GM19395 (cell line): Measurements from ENCODE around the gene CT45A1.
A peak's percentile ranks its signal among the peaks of the same experiment; 100 is the strongest.
"Not testable (repeated sequence)": the region's sequence is repeated elsewhere in the genome, so short reads cannot be mapped to it uniquely, and the experiment has no call there.

Experiments used
- ATAC-seq: cut with Tn5 transposase; IDR thresholded peaks from one replicate; pipeline ENCODE4 v1.9.1; 2021; ENCODE audit warnings: mild to moderate bottlenecking, moderate library complexity; ENCODE audit not compliant: unreplicated experiment

The CT45A1 gene, protein sequence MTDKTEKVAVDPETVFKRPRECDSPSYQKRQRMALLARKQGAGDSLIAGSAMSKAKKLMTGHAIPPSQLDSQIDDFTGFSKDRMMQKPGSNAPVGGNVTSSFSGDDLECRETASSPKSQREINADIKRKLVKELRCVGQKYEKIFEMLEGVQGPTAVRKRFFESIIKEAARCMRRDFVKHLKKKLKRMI

DNA sequence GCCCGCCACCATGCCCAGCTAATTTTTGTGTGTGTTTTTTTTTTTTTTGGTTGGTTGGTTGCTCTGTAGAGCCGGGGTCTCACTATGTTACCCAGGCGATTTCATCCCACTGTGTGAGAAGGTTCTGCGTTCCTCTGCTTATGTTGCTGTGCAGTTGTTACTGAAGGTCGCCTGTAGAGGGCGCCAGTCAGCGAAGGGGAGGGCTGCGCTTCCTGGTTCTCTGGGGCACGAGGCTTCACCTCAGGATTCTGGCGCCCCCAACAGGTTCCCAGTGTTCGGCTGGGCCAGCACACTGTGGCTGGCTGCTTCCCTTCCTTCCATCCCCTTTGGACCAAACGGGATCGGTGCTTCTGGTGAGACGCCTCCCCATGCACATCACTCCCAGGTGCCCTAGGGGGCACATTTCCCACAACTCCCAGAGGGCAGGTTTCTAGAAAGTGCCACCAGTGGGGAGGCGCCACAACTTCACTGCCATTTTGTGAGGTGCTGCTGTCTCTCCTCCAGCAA lies at the start of gene CT45A1:
CT45A1 (plus strand) TSS at position 457 of the 507 bp plus-strand sequence. CDS start 5,302 bp downstream, outside the sequence.
- not testable (repeated sequence) for ATAC-seq

DNA sequence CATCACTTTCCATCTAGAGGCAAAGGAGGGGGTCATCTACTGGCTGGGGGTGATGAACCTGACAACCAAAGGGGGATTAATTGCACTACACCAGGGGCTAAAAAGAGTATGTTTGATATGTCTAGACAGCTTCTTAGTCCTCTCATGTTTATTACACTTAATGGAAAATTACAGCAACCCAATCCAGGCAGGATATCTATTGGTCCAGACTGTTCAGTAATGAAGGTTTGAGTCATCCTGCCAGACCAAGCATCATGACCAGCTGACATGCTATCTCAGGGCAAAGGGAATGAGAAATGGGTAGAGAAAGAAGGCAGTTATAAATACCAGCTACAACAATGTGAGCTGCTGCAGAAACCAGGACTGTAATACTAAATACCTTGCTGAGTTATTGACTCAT lies 40.5 kb upstream of the CT45A1 start:
- ATAC-seq, result not testable (repeated sequence)

DNA sequence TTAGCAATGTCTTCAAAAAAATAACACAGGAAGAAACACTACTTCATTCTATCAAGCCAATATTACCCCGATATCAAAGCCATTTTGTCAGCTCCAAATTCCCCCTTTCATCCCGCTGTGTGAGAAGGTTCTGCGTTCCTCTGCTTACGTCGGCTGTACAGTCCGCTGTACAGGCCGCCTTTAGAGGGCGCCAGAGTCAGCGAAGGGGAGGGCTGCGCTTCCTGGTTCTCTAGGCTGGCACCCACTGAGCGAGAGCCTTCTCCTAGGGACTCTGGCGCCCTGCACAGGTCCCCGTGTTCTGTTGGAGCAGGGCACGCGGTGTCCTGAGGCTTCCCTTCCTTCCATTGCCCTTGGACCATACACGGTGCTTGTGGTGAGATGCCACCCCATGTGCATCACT lies 25.3 kb upstream of the CT45A1 start:
- ATAC-seq, result no peak

DNA sequence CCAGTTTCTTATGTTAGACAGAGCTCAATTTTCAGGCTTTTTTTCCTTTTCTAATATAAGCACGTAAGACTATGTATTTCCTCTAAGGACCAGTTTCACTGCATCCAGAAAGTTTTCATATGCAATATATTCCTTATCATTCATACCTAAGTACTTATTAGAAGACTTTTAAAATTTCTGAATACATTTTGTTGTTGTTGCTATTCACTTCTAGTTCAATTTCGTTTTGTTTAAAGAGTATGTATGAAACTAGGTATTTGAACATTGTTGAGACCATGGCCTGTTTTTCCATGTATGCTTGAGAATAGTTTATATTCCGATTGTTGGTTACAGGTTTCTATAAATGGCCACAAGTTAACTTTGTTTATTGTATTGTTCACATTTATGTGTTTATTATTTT lies 18.0 kb upstream of the CT45A1 start:
- no peak for ATAC-seq

DNA sequence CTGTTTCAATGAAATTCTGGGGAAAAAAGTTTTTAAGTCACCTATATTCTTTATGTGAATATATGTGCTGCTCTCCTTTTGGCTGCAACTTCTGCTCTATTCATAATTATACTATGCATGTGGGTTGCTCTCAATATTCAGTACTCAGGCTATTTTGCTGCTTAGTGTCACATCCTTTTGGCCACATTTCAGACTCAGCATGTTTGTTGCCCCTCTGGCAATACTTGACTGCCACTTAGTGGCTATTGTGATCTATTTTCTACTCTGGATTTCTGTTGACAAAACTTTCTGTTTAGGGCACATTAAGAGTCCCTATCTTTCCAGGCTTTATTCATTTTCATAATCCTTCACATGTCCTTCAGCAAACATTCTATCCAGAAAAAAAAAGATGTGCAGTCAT lies 15.8 kb upstream of the CT45A1 start:
- no peak for ATAC-seq

DNA sequence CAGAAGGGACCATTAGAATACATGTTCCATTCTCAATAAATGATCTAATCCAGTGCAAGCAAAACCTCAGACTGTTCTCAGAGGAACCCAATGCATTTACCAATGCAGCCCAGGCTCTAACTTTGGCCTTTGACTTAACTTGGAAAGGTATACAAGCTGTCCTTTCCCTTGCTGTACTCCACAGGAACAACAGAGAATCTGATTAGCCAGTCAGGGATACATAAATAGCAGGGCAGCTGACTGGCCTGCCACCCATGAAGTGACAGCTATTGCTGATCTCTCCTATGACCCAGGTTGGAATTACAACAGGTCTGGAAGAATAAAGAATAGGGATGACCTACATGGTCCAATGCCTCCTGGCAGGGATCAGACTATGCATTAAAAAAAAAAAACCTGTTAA lies 14.5 kb upstream of the CT45A1 start:
- no peak for ATAC-seq

DNA sequence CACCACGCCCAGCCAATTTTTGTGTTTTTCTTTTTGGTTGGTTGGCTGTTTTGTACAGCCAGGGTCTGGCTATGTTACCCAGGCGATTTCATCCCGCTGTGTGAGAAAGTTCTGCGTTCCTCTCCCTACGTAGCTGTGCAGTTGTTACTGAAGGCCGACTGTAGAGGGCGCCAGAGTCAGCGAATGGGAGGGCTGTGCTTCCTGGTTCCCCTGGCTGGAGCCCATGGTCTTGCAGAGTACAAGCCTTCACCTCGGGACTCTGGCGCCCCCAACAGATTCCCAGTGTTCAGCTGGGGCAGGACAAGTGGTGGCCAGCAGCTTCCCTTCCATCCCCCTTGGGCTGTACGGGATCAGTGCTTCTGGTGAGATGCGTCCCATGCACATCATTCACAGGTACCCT lies 5.6 kb upstream of the CT45A1 start:
- ATAC-seq, result no peak

DNA sequence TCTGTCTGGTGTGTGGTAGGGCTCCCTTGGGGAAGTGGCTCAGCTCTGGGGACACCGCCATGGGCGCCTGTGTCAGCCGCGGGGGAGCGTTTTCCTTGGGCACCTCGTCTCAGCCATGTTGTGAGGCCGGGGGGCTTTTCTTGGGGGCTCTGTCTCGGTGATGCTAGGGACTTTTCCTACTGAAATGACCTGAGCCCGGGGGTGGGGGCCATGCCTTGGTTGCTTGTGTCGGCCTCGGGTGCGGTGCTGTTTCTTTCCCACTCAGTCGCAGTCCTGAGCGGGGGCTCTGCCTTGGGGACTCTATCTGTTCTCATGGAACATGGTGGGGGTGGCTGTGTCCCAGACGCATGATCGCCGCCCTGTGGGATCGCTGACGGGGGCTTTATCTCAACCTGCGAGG lies 356 bp downstream of the CT45A1 start:
- ATAC-seq, result no peak

DNA sequence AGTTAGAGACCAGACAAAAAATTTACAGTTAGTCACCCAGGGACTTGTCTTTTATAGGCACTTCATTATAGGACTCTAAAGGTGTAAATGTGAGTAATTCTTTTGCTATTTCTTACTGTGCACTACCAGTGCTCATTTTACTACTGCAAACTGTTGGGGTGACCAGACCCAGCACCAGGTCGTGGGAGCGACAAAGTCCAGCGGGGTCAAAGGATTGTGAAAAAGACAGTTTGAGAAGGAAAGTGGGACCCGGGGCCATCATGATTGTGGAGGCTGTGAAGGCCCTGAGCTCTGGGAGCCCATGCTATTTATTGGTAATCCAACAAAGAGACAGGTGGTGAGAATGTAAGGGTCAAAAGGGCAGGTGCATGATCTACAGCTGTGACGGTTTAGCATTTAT lies 21.2 kb downstream of the CT45A1 start:
- ATAC-seq, result not testable (repeated sequence)

DNA sequence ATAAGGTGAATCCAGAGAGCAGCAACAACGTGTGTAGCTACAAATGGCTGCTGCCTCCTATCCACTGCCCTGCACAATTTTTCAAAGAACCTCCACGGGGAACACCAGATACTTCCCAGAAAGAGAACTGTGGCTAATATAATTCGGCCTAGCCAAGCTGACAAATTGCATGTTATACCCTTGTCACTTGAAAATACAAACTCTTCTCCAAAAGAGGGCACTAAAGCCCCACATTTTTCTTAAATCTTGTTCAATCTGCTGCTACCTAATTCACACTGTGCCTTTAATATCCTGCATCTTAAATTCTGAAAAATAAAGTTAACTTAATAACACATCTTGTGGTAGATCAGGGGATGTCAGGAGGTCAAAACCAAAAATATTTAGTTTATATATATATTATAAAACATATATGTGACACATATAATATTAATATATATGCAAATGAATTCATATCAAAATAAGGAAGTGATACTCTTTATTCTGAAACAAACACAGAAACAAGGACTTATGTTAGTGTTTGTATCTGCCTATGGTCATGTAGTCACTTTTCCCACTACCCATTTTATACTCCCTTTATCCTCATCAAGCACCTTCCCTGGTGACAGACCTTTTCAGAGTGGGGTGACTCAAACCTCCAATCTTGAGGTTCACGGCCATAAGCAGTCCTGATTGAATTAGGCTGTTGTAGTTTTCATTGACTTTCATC lies 24.1 kb downstream of the CT45A1 start:
- ATAC-seq, result peak; percentile 57

DNA sequence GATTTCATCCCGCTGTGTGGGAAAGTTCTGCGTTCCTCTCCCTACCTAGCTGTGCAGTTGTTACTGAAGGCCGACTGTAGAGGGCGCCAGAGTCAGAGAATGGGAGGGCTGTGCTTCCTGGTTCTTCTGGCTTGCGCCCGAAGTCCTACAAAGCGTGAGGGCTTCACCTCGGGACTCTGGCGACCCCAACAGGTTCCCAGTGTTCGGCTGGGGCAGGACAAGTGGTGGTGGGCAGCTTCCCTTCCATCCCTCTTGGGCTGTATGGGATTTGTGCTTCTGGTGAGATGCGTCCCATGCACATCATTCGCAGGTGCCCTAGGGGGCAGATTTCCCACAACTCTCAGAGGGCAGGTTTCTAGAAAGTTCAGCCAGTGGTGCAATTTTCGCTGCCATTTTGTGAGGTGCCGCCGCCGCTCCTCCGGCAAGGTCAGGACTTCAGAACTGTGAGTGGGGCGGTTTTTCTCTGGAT lies 27.3 kb downstream of the CT45A1 start:
- peak; percentile 68 for ATAC-seq

DNA sequence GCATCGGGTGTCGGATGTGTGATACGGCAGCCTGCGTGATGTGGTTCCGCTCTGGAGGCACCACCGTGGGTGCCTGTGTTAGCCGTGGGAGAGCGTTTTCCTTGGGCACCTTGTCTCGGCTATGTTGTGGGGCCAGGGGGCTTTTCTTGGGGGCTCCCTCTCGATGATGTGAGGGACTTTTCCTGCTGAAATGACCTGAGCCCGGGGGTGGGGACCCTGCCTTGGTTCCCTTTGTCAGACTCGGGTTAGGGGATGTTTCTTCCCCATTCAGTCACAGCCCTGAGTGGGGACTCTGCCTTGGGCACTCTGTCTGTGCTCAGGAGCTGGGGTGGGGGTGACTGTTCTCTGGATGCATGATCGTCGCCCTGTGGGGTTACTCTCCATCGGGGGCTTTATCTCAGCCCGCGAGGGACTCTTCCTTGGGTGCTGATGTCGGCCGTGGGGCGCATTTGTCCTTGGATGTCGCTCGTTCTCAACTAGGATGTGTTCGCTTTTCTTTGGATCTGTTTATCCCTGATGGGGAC lies 27.8 kb downstream of the CT45A1 start:
- no peak for ATAC-seq

DNA sequence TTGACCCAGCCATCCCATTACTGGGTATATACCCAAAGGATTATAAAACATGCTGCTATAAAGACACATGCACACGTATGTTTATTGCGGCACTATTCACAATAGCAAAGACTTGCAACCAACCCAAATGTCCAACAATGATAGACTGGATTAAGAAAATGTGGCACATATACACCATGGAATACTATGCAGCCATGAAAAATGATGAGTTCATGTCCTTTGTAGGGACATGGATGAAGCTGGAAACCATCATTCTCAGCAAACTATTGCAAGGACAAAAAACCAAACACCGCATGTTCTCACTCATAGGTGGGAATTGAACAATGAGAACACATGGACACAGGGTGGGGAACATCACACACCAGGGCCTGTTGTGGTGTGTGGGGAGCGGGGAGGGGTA lies 31.3 kb downstream of the CT45A1 start:
- ATAC-seq, result not testable (repeated sequence)

DNA sequence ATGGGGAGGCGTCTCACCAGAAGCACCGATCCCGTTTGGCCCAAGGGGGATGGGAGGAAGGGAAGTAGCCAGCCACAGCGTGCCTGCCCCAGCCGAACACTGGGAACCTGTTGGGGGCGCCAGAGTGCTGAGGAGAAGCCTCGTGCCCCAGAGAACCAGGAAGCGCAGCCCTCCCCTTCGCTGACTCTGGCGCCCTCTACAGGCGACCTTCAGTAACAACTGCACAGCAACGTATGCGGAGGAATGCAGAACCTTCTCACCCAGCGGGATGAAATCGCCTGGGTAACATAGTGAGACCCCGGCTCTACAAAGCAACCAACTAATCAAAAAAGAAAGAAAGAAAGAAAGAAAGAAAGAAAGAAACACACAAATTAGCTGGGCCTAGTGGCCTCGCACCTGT lies 54.7 kb downstream of the CT45A1 start, which contains the start of gene CT45A3:
CT45A3 (minus strand) TSS at position 101 of the 400 bp plus-strand sequence. CDS start 3,747 bp downstream, outside the sequence.
- not testable (repeated sequence) for ATAC-seq
